DMS53 treated with DMSO at 0.1 percent for 48 hours (cell line): ENCODE results near the gene ABAT.
"Not testable (repeated sequence)": the region's sequence is repeated elsewhere in the genome, so short reads cannot be mapped to it uniquely, and the experiment has no call there.

Experiments
- DNase-seq: peaks from one replicate; lab custom pipeline; 2025; ENCODE audit not compliant: unreplicated experiment; lab: John Stamatoyannopoulos, UW

ABAT gene

DNA sequence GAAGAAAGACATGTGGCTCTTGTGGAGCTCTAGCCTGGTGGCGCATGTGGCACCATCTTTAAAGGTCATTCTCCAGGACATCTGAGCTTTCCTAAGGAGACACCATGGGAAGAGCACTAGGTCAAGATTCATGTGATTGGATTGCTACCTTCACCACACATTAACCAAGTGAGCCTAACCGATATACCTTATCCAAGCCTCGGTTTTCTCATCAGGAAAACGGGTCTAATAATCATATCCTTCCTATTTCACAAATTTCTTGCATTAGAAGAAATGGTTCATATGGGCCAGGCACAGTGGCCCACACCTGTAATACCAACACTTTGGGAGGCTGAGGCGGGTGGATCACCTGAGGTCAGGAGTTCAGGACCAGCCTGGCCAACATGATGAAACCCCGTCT, 64.7 kb downstream of the ABAT start:
- DNase-seq, result no peak

DNA sequence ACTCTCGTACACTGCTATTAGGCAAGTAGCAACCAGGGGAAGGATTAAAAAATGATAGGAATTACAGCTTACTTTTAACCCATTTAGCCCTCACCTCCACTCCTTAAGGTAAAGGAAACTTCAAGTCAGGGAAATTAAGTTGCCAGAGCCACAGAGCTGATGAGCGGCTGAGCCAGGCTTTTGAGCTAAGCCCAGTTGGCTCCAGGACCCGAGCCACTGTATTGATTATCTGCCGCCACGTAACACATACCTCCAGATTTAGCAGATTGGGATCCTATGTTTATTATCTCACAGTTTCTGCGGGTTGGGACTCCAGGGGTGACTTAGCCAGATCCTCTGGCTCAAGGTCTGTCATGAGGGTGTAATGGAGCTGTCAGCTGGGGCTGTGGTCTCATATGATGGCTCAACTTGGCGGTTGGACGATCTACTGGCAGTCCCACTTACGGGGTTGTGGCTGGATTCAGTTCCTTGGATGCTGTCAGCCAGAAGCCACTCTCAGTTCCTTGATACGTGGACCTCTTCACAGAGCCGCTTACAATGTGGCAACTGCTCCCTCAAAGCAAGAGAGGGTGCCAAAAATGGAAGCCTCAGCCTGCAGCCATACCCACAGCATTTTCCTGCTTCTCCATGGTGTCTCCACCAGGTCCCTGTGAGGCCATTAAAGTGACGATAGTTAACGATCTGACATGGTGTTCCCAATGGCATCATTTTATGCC, 65.7 kb downstream of the ABAT start:
- DNase-seq, result no peak

DNA sequence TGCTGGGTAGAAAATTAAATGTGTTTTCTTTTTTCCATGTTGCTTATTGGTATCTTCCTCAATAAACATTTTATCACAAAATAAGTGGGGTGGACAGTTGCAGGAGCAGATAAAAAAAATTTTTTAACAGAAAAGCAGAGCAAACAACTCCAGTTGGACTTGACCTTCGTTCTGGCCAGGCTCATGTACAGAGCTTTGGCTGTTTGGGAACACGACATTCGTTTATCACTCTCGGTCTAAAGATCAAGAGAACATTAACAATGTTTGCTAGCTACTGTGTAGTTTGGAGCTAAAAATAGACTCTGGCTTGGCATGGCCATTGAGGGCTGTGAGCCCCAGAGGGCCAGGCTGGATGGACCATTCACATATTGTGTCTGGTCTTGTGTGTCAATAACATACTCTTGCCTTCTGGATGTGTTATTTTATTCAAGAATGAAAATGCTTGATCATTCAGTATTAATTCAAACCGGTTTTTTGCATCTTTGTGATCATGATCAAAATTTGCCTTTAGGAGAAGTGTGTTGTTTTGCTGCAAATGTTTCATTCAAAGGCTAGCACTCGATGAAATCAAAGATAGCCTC, 66.4 kb downstream of the ABAT start:
- no peak for DNase-seq

DNA sequence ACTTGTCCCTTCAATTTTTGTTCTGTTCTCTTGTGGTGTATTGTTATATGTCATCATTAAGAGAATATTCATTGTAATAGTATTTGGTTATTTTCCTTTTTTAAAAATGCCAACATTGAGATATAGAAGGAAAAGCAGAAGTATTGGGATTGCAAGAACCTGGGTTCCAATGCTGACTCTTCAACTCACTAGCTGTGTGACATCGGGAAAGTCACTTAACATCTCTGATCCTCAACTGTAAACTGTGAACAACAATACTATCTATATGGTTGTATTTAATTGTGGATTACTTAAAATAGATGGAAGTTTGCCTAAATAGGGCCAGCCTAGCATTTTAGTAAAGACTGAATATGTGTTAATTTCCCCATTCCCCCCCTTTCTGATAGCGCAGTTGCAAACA, 67.2 kb downstream of the ABAT start:
- DNase-seq, result no peak

DNA sequence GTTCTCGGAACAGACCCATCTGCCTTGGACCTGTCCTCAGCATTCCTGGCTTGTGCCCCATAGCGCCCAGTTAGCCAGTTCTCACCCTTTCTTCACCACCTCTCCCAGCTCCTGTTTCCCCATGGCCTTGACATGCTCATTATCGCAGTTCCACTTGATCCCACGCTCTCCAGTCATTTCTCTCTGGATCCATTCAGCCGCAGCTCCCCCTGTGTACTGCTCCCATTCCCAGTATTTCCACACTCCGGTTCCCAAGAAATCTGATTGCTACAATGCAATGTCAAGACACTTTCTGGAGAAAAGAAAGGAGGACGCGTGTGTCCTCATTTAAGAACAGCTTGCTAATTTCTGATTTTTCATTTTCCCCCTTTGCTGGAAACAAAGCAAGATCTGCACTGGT, 67.7 kb downstream of the ABAT start:
- no peak for DNase-seq

DNA sequence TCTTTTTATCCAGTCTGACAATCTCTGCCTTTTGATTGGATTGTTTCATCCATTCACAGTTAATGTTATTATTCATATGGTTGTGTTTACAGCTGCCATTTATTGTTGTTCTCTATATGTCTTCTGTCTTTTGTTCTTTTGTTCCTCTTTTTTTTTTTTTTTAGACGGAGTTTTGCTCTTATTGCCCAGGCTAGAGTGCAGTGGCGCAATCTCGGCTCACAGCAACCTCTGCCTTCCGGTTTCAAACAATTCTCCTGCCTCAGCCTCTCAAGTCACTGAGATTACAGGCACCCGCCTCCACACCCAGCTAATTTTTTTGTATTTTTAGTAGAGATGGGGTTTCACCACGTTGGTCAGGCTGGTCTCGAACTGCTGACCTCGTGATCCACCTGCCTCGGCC, 74.5 kb downstream of the ABAT start:
- DNase-seq, result not testable (repeated sequence)

DNA sequence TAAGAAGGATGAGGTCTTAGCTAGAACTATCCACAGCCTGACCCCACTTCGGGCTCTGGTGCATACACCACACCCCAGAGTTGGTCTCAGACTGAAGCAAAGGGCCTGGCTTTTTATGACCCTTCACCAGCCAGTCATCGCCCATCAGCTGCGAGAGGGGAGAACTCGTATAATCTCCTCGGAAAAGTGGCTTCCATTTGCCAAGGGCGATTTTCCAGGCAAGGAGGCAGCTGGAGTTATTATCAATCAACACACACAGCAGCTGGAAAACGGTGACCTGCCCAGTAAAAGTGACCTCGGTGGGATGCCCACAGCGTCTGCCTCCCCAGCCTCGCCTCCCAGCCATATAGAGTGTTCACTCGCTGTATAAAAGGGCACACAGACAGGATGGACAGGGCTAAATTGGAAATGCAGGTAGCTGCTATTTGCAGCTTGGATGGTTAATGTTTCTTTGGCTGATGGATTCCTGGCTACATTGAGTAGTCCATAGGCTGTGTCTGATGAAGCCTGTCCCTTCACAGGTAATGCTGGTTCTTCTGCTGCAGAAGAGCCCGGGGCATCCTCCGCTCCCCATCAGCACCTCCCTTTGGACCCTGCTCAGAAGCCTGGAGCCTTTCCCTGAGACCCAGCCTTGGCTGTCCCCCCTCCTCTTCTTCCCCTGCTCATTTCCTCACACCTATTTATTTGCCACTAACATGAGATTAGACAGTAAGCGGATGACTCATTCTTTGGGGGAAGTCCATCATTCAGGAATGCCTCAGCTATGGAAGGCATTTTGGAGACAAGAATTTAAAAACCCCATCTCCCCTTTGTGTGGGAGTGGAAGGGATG, 77.3 kb downstream of the ABAT start:
- DNase-seq, result no peak

DNA sequence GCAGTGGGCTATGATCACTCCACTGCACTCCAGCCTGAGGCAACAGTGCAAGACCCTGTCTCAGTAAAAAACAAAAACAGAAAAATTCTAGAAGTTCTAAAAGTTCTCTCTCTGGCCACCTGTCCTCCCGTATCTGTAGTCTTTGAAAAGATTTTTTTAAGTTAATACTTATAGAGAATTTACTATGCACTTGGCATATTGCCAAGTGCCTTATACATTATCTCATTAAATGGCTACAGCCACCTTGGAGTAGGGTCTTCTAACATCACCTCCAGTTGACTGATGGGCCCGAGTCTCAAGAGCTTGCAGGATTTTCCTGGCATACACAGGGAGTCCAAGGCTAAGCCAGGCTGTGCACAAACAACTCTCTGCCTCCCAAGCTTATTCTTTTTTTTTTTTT, 78.3 kb downstream of the ABAT start:
- no peak for DNase-seq

DNA sequence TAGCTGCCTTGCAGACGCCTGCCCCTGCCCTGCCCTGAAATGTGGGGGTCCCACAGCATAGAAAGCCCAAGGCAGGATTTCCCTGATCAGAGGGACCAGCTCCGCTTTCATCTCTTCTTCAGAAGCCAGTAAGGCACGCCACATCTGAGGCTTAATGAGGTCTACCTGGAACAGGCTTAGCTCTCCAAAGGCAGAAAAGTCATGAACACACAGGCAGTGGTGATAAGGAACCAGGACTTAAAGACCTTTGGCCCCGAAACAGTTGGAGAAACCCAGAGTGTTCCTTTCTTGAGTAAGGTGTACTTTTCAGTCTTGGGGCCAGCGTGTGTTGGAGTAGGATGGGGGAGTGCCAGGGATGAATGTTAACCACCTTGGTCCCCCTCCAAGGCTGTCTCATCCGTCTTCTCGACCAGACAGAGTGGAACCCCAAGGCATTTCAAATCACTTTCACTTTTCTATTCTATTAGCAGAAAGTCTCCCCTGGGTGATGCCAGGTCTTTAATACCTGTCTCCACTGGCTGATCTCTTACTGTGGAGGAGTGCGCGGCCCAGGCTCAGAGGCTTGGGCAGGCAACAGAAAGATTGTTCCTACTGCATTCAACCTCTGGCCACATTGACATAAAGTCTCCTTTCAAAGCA, 79.1 kb downstream of the ABAT start:
- DNase-seq, result no peak

DNA sequence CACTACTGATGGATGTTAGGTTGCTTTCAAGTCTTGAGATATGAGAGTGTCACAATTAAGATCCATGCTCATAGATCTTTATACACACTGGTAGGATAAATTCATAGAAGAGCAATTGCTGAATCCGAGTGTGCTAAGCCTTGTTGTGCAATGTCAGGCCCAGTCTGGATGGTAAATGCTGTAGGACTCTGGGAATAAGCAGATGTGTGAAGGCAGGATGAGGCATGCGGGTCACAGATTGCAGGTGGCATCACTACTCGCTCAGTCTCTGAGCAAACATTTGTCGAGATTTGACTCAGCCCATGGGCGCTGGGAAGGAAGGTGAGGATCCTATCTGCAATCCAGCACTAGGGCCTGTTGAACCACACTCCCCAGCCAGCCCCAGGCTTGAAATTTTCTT, 82.3 kb downstream of the ABAT start:
- peak; percentile 21 for DNase-seq

DNA sequence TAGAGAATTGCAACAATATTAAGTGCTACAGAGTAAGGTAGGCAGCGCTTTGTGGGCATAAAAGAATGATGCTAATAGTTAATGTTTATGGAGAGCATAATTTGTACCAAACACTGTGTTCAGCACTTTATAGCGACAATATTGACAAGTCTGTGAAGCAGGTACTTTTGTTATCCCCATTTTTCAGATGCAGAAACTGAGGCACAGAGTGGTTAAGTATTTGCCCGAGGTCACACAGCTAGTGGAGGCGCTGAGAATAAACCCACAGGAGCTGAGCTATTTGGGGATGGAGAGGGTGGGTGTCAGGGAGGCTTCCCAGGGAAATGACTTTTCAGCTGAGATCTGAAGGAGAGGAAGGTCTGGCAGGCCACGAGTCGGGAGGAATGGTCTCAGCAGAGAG, 83.6 kb downstream of the ABAT start:
- no peak for DNase-seq

DNA sequence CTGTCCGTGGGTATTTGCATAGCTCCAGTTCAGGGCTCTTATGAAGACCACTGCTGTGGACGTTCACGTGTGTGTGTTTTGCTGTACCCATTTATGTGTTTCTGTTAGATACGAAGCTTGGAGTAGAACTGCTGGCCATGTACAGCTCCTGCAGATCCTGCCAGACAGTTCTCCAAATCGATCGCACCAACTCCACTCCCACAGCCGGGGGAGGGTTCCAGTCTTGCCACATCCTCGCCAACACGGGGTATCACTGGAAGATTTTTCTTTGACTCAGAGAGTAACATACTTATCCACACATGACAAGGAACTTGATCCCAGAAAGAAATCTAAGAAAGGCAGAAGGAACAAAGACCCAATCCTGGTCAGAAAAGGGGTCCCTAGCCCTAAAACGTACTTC, 85.6 kb downstream of the ABAT start:
- DNase-seq, result no peak

DNA sequence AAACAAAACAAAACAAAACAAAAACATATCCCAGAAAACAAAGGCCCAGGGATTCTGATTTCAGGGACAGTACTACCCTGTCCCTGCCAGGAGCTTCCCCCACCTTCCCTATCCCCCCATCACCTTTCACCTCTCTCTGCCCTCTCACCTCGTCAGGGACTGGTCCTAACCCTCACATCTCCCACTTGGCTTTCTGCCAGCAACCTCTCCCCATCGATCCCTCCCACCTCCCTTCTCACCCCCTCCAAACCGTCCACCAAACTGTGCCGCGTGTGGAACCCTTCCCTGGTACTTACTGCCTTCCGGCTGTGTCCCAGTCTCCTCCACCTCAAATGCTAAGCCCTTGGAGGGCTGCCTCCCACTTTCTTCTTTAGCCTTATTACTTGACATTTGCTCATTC, 86.7 kb downstream of the ABAT start:
- no peak for DNase-seq

DNA sequence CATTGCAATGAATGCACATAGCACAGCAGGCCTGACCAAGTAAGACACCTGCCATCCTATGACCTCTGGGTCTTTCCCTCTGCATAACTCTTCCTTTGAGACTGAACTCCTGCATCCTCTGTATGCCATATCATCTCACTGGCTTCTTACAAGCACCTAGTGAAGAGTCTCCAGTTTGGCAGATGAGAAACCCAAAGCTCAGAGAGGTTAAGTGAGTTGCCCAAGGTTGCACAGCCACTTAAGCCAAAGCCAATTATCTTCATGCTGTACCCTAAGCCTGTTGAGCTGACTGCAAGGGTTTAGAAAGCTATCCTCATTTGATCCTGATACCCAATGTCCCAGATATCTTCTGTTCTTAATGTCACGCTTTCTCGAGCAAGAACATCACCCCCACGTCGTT, 87.8 kb downstream of the ABAT start:
- no peak for DNase-seq

DNA sequence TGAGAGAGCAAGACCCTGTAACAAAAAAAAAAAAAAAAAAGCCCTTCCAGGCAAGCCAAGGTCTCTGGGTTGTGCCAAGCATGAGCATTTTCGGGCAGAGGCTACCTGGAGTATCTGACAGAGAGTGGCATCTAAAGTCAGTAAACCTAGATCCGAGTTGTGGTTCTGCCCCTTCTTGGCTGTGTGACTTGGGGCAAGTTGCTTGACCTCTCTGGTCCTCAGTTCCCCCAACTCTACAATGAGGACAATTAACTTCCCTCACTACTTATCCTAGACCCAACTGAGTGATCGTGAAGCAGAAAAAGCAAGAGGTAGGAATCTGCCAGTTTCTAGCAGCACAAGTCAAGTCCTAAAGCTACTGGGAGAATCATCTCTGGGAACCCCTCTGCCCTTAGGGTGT, 88.7 kb downstream of the ABAT start:
- no peak for DNase-seq

DNA sequence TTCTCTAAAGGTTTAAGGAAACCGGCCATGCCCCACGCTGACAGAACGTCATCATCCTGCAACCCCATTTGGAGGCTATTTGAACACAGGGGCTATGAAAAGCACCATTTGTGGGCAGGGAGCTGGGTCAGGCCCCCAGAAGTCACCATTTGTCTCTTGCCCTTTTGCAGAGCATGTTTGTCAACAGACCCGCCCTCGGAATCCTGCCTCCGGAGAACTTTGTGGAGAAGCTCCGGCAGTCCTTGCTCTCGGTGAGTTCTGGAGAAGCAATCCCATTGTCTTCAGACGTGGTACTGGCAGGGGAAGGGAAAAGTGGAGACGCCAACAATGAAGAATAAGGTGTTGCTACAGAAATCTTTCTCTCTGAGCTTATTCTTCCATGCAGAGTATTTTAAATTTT, 89.5 kb downstream of the ABAT start:
- DNase-seq, result no peak

DNA sequence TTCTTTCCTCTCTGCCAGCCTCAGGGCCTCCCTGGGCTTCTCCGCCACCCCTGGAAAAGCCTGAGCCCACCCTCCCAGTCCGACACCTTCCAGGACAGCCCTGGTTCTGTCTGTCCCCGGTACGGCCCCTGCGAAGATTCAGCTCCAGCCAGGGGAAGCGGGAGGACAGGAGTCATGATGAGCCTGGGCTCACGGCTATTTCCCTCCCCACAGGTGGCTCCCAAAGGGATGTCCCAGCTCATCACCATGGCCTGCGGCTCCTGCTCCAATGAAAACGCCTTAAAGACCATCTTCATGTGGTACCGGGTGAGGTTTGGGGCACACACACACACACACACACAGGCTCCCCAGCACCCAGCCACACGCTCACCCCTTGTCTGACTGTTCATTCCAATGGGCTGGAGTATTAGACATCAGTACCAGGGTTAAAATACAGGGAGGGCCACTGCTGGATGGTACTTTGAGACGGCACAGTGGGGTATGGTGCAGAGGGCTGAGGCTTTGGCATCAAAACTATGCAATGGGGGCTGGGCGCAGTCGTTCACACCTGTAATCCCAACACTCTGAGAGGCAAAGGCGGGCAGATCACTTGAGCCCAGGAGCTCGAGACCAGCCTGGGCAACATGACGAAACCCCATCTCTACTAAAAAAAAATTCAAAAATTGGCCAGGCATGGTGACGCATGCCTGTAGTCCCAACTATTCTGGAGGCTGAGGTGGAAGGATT, 90.3 kb downstream of the ABAT start:
- DNase-seq, result no peak

DNA sequence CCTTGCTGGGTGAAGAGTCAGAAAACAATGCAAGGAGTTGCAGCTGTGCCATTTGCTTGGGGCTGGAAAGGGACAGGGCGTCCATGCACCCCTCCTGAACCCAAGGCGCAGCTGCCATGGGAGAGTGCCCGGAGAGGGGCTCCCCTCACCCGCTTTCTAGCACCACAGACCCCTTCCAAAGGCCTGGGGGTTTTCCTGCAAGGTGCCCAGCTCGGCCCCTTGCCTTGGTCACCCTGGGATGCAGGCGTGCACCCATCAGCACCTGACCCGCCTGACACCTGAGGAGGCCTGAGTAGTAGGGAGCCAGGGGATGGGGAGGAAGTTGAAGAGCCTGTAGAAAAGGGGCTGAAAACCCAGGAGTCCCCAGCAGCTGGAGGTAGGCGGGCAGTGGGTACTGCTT, 92.8 kb downstream of the ABAT start:
- no peak for DNase-seq

DNA sequence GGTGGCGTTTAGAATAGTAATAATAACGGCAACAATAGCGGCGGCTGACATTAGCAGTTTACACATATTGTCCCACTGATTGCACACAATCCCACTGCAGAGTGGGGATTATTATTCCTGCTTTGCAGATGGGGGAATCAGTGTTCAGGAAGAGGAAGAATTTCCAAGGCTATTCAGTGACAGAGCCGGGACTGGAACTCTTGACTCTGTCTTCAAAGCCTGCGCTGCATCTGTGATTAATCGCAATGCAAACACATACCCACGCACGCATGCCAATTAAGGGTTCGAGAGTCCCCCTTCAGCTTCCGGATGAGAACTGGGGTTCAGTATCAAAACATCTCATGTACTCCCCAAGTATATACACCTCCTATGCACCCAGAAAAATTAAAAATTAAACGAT, 93.9 kb downstream of the ABAT start:
- DNase-seq, result no peak

DNA sequence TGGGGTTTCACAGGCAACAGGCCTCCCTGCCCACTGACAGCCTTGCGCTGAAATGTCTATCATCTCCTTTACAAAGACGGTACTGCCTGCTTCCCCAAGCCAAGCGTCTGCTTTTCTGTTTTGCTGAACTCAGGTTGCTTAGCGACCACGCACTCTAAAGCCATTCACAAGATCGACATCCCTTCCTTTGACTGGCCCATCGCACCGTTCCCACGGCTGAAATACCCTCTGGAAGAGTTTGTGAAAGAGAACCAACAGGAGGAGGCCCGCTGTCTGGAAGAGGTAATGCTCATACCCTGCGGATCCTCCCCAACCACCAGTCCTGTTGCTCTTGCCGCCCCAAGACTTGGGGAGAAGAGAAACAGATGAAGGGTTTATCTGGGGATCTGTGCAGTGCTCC, 94.3 kb downstream of the ABAT start:
- no peak for DNase-seq

DNA sequence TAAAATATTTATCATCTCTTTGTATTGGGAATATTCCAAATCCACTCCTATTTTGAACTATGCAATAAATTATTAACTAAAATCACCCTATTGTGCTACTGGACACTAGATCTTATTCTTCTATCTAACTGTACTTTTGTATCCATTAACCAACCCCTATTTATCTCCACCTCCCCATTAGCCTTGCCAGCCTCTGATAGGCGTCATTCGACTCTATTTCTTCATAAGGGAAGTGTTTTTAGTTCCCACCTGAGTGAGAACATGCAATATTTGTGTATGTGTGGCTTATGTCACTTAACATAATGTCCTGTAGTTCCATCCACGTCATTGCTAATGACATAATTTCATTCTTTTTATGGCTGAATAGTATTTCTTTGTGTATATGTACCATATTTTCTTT, 99.1 kb downstream of the ABAT start:
- no peak for DNase-seq
